ENCODE measurements around the gene SMPD3. TPM values are rescaled to one million over a fixed set of nuclear protein-coding genes. Genes with fewer than 3 reads are reported as not detected.

SMPD3 gene
- total and polyA plus RNA-seq, 2 of the 4 experiments (the other 2 are of a cell fraction): not detected

- H3K4me2 ChIP-seq (ENCODE audit: low read depth, low read length): no peak overlapping the region
- no peak overlapping the region for H2AK9ac ChIP-seq (replicated peaks; ENCODE audit: low read depth, low read length, poor library complexity)
- no peak overlapping the region for H2AFZ ChIP-seq (replicated peaks; ENCODE audit: low read length, poor library complexity)
- WGBS, 2 experiments (ENCODE audit: extremely low coverage in 2 of 2, insufficient read length in 1 of 2): 82% methylated on average over 2 of the region's 3 CpGs; no CpG with 5 or more reads in 1 of the 2 experiments
- TF ChIP-seq MXI1 (IDR thresholded peaks at IDR 0.05; ENCODE audit: borderline replicate concordance, low read depth, low read length) (no peak), RCOR1 (IDR thresholded peaks at IDR 0.05; ENCODE audit: insufficient replicate concordance, low read length) (no peak), USF2 (IDR thresholded peaks at IDR 0.05; ENCODE audit: low read depth, low read length) (no peak), CTCF (conservative IDR thresholded peaks at IDR 0.05; ENCODE audit: low read depth, low read length) (no peak), BHLHE40 (IDR thresholded peaks at IDR 0.05; ENCODE audit: low read depth, low read length) (no peak), RAD21 (IDR thresholded peaks at IDR 0.05; ENCODE audit: low read length) (no peak), CHD1 (IDR thresholded peaks at IDR 0.05; ENCODE audit: low read depth, low read length) (no peak), MAFK (IDR thresholded peaks at IDR 0.05; ENCODE audit: low read depth, low read length) (no peak), MAZ (IDR thresholded peaks at IDR 0.05; ENCODE audit: borderline replicate concordance, low read depth, low read length) (no peak), NFE2L2 (IDR thresholded peaks at IDR 0.05; ENCODE audit: low read depth, low read length) (no peak), POLR2A (IDR thresholded peaks at IDR 0.05; ENCODE audit: low read depth, low read length) (no peak), FOS (IDR thresholded peaks at IDR 0.05; ENCODE audit: low read depth, low read length) (no peak), CEBPB (IDR thresholded peaks at IDR 0.05; ENCODE audit: low read depth, low read length) (no peak), RFX5 (IDR thresholded peaks at IDR 0.05; ENCODE audit: low read depth, low read length) (no peak), SMC3 (IDR thresholded peaks at IDR 0.05; ENCODE audit: low read depth, low read length) (no peak)
- H3K27me3 ChIP-seq (ENCODE audit: control insufficient read depth, insufficient read depth, low read length): peaks cover 1% of the 10 kb centered on the region; the same call in 1 of the 2 replicates
- no peak overlapping the region for H4K8ac ChIP-seq (ENCODE audit: low read depth in 2 of 2, low read length in 2 of 2)
- DNase-seq: no peak
- H3K9me1 ChIP-seq (ENCODE audit: insufficient read depth, low read length): peaks cover 13% of the 10 kb centered on the region
- H2BK5ac ChIP-seq (ENCODE audit: low read depth, low read length, poor library complexity, severe bottlenecking): no peak overlapping the region
- H3K14ac ChIP-seq (replicated peaks; ENCODE audit: low read depth, low read length): no peak overlapping the region; the same call in 1 of the 2 replicates
- H3K56ac ChIP-seq (ENCODE audit: extremely low read depth, insufficient read depth, low read length): no peak overlapping the region
- BruUV-seq (replicated peaks): no TSS peak
- H3K36me3 ChIP-seq (ENCODE audit: control insufficient read depth, insufficient read depth, low read length): no peaks in the 10 kb centered on the region
- H2BK120ac ChIP-seq (ENCODE audit: low read depth, low read length): no peak overlapping the region
- no peak for ATAC-seq (ENCODE audit: low read depth)
- H3K4me3 ChIP-seq (ENCODE audit: insufficient read depth, low read depth, low read length): no peak overlapping the region
- no peak overlapping the region for H3K4ac ChIP-seq (ENCODE audit: low read depth, low read length)
- no peak overlapping the region for H2AK5ac ChIP-seq (ENCODE audit: low read depth, low read length)
- ChIA-PET POLR2A (ENCODE audit: unreplicated experiment) (no interaction called here), CTCF (interaction anchor here (0.7 kb wide), 1 partner anchor 107 kb away, joined by 3 read pairs; no protein-coding TSS in a partner anchor)
- no peak overlapping the region for H3K18ac ChIP-seq (ENCODE audit: low read depth, low read length)
- no peak overlapping the region for H2BK20ac ChIP-seq (ENCODE audit: low read depth, low read length)
- intact Hi-C loops (cut with micrococcal nuclease) (no loop called here), in situ Hi-C loops (cut with MboI; ENCODE audit: low sequenced_read_pairs) (no loop called here), dilution Hi-C loops (cut with HindIII; ENCODE audit: low sequenced_read_pairs, unreplicated experiment) (no loop called here)
- H3K4me1 ChIP-seq (ENCODE audit: control insufficient read depth, insufficient read depth, low read length): peaks cover 11% of the 10 kb centered on the region; the same call in 1 of the 2 replicates
- H4K91ac ChIP-seq (ENCODE audit: insufficient read depth, low read depth, low read length): no peak overlapping the region
- H3K79me1 ChIP-seq (ENCODE audit: low read depth in 1 of 2, low read length in 2 of 2): no peaks in the 10 kb centered on the region
- H4K20me1 ChIP-seq (ENCODE audit: insufficient read depth, low read length): no peaks in the 10 kb centered on the region
- H4K5ac ChIP-seq (ENCODE audit: low read depth, low read length): no peak overlapping the region
- H2BK15ac ChIP-seq (ENCODE audit: low read depth, low read length): no peak overlapping the region
- H3K27ac ChIP-seq (ENCODE audit: insufficient read depth, low read length): no peak overlapping the region
- no peak overlapping the region for H3K9ac ChIP-seq (ENCODE audit: low read depth, low read length)
- H3K9me3 ChIP-seq (ENCODE audit: control insufficient read depth, insufficient read depth, low read length): no peaks in the 10 kb centered on the region
- H3K23ac ChIP-seq (ENCODE audit: low read depth, low read length): no peak overlapping the region
Observed at GRCh38 chr16:68402748-68403040, 45.6 kb downstream of the SMPD3 start.

Data from IMR-90 (cell line).